Spleen (tissue), 7 donors: ENCODE results near the gene PTPRM.

Experiments
- CTCF ChIP-seq, 11 experiments: fragments of 200-600 bp in 7 of 11; fragments of 450-650 bp in 4 of 11; sonication (generic) in 4 of 11; IDR thresholded peaks in 8 of 11; conservative IDR thresholded peaks in 3 of 11; 1 replicate in 7 of 11; 2 replicates in 4 of 11; pipeline versions ENCODE4 v1.4.0 to v1.8.0; 2016 to 2021; ENCODE audit warnings: antibody characterized with exemption in 11 of 11, inconsistent platforms in 4 of 11, mild to moderate bottlenecking in 1 of 11
- POLR2AphosphoS5 ChIP-seq, 3 donors: sonication (generic); formaldehyde crosslinking; IDR thresholded peaks; one replicate each; pipeline ENCODE4 v1.5.1; 2017; ENCODE audit warnings: antibody characterized with exemption in 3 of 3
- donor health status: DM: no; HTN: no; CAD: no; lungs with moderate emphysema.
- donor health status: DM: no; HTN: no; CAD: no.
- donor health status: DM: no; HTN: no; CAD: no.

DNA sequence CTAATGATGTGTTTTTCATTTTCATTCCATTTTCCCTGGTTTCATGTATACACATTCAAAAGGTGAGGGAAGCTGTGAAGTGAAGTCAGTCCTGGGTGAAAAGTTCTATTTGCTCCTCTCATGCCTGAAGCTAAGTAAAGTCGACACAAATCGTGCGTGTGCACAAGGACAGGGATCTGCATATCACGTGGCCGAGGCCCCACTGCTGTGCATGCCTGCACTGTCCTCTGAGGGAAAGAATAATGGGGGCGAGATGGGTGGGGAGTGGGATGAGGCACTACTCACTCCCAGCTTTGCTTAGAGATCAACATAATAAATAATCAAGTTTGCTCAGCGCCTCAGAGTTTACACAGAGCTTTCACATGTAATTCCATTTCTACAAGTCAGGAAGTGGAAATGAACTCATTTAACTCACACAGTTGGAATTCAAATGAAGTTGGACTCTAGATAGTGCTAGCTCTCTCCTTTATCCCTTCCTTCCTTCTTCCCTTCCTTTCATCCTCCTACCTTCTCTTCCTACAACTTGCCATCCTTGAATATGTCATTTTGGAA lies 5.1 kb upstream of the PTPRM start:
- TF ChIP-seq CTCF (IDR thresholded peaks at IDR 0.05 in 8 of 11, conservative IDR thresholded peaks at IDR 0.05 in 3 of 11) (no peak), POLR2AphosphoS5 (IDR thresholded peaks at IDR 0.05) (no peak)
